Measurements from ENCODE around the gene MAGI3. TPM values are rescaled to one million over a fixed set of nuclear protein-coding genes. Genes with fewer than 3 reads are reported as not detected.

Gene MAGI3
- total and polyA plus RNA-seq, 2 of the 13 experiments (the other 11 are each of a cell fraction or from before 2014, with no cell fraction given): 4.0 to 11.8 TPM

DNA sequence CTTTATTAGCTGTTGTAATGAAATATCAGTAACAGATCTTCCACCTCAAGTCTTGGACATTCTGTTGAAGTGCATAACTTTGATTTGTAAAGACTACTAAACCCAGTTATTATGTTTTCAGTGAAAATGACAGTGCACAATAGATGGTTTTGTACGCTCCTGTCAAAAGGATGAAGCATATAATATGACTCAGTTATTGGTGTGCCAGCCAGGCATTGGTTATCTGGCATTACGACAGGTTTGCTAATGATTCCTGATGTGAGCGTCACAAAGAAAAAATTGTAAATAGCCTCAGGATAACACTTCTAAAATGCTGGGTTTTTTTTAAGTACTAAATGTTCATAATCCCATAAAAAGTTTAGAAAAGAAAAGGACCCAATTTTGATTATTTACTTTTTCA lies 147.9 kb downstream of the MAGI3 start:
- Histone ChIP-seq H4K20me1 (ENCODE audit: insufficient read depth, low read length) (no peaks in the 10 kb centered on the region), H3K4me3 (replicated peaks in 1 of 3; ENCODE audit: insufficient read depth in 1 of 3, low read depth in 2 of 3, low read length in 3 of 3) (no peak overlapping the region), H3K4me1 (ENCODE audit: insufficient read depth, low read length) (peaks cover 21% of the 10 kb centered on the region), H3K36me3 (replicated peaks in 1 of 2; ENCODE audit: control insufficient read depth in 1 of 2, insufficient read depth in 2 of 2, low read length in 2 of 2) (no peaks in the 10 kb centered on the region; a peak in 1 of 5 replicates), H3K27me3 (ENCODE audit: control insufficient read depth in 1 of 2, insufficient read depth in 2 of 2, low read length in 2 of 2) (no peaks in the 10 kb centered on the region), H3K9me3 (ENCODE audit: low read length) (no peaks in the 10 kb centered on the region), H3K9ac (ENCODE audit: insufficient read depth, low read depth, low read length) (no peak overlapping the region), H2AFZ (ENCODE audit: low read length) (no peak overlapping the region), H3K79me2 (ENCODE audit: insufficient read depth, low read length) (no peaks in the 10 kb centered on the region), H3K4me2 (ENCODE audit: low read depth, low read length) (no peak overlapping the region), H3K27ac (ENCODE audit: extremely low read length, insufficient read depth, low read length) (no peak overlapping the region)
- POLR2A ChIA-PET: no interaction called here
- TF ChIP-seq, protein P1, sequence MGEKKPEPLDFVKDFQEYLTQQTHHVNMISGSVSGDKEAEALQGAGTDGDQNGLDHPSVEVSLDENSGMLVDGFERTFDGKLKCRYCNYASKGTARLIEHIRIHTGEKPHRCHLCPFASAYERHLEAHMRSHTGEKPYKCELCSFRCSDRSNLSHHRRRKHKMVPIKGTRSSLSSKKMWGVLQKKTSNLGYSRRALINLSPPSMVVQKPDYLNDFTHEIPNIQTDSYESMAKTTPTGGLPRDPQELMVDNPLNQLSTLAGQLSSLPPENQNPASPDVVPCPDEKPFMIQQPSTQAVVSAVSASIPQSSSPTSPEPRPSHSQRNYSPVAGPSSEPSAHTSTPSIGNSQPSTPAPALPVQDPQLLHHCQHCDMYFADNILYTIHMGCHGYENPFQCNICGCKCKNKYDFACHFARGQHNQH (CRISPR knock-in tag; IDR thresholded peaks at IDR 0.05): no peak
- TF ChIP-seq RAD51 (IDR thresholded peaks at IDR 0.05; ENCODE audit: borderline replicate concordance): no peak
- TF ChIP-seq ZNF709 (CRISPR knock-in tag; IDR thresholded peaks at IDR 0.05): no peak
- TF ChIP-seq ZNF703 (CRISPR knock-in tag; IDR thresholded peaks at IDR 0.05; ENCODE audit: borderline replicate concordance): no peak
- TF ChIP-seq, protein P2, sequence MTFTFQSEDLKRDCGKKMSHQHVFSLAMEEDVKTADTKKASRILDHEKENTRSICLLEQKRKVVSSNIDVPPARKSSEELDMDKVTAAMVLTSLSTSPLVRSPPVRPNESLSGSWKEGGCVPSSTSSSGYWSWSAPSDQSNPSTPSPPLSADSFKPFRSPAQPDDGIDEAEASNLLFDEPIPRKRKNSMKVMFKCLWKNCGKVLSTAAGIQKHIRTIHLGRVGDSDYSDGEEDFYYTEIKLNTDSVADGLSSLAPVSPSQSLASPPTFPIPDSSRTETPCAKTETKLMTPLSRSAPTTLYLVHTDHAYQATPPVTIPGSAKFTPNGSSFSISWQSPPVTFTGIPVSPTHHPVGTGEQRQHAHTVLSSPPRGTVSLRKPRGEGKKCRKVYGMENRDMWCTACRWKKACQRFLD (CRISPR knock-in tag; IDR thresholded peaks at IDR 0.05; ENCODE audit: borderline replicate concordance): no peak
- TF ChIP-seq SCMH1 (CRISPR knock-in tag; IDR thresholded peaks at IDR 0.05; ENCODE audit: borderline replicate concordance): no peak
- TF ChIP-seq, protein P3, sequence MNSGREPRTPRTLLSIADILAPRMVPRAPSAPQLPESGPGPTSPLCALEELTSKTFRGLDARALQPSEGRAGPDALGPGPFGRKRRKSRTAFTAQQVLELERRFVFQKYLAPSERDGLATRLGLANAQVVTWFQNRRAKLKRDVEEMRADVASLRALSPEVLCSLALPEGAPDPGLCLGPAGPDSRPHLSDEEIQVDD (CRISPR knock-in tag; IDR thresholded peaks at IDR 0.05; ENCODE audit: borderline replicate concordance): no peak
- no peak for TF ChIP-seq ZNF383 (CRISPR knock-in tag; IDR thresholded peaks at IDR 0.05; ENCODE audit: borderline replicate concordance)
- TF ChIP-seq KDM5B (CRISPR knock-in tag; IDR thresholded peaks at IDR 0.05; ENCODE audit: borderline replicate concordance): no peak
- TF ChIP-seq, protein P4, sequence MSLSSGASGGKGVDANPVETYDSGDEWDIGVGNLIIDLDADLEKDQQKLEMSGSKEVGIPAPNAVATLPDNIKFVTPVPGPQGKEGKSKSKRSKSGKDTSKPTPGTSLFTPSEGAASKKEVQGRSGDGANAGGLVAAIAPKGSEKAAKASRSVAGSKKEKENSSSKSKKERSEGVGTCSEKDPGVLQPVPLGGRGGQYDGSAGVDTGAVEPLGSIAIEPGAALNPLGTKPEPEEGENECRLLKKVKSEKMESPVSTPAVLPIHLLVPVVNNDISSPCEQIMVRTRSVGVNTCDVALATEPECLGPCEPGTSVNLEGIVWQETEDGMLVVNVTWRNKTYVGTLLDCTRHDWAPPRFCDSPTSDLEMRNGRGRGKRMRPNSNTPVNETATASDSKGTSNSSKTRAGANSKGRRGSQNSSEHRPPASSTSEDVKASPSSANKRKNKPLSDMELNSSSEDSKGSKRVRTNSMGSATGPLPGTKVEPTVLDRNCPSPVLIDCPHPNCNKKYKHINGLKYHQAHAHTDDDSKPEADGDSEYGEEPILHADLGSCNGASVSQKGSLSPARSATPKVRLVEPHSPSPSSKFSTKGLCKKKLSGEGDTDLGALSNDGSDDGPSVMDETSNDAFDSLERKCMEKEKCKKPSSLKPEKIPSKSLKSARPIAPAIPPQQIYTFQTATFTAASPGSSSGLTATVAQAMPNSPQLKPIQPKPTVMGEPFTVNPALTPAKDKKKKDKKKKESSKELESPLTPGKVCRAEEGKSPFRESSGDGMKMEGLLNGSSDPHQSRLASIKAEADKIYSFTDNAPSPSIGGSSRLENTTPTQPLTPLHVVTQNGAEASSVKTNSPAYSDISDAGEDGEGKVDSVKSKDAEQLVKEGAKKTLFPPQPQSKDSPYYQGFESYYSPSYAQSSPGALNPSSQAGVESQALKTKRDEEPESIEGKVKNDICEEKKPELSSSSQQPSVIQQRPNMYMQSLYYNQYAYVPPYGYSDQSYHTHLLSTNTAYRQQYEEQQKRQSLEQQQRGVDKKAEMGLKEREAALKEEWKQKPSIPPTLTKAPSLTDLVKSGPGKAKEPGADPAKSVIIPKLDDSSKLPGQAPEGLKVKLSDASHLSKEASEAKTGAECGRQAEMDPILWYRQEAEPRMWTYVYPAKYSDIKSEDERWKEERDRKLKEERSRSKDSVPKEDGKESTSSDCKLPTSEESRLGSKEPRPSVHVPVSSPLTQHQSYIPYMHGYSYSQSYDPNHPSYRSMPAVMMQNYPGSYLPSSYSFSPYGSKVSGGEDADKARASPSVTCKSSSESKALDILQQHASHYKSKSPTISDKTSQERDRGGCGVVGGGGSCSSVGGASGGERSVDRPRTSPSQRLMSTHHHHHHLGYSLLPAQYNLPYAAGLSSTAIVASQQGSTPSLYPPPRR (CRISPR knock-in tag; IDR thresholded peaks at IDR 0.05; ENCODE audit: borderline replicate concordance): no peak
- no peak for TF ChIP-seq ZBTB3 (CRISPR knock-in tag; IDR thresholded peaks at IDR 0.05; ENCODE audit: borderline replicate concordance, low read depth)
- no peak for TF ChIP-seq NBN (conservative IDR thresholded peaks at IDR 0.05)
- no peak for TF ChIP-seq FOXO1 (CRISPR knock-in tag; IDR thresholded peaks at IDR 0.05)
- TF ChIP-seq ZNF563 (CRISPR knock-in tag; IDR thresholded peaks at IDR 0.05): no peak
- in situ Hi-C loops (cut with HindIII; ENCODE audit: extremely low pct_ligation_motif_present, low pct_unique_long_range_greater_than_20kb): no loop called here
- no TSS peak for BruUV-seq (replicated peaks)
- ATAC-seq: no peak
- WGBS (ENCODE audit: low lambda C conversion rate): 85% methylated on average over 3 of the region's 3 CpGs
- no peak for FAIRE-seq
- CTCF ChIA-PET (ENCODE audit: low intra/inter-chr PET ratio, low total read pairs): no interaction called here
- intact Hi-C loops (cut with micrococcal nuclease; ENCODE audit: unreplicated experiment): no loop called here
- DNase-seq (ENCODE audit: low spot score): no peak
